CD4-positive, alpha-beta T cell treated with Interferon alpha-2 for 1 hour (primary cell): Measurements from ENCODE around the gene RALA.

Experiments used
- DNase-seq, 2 donors: peaks; one replicate each; pipeline ENCODE4 v3.0.0-alpha.2; 2020 to 2022

RALA gene, protein sequence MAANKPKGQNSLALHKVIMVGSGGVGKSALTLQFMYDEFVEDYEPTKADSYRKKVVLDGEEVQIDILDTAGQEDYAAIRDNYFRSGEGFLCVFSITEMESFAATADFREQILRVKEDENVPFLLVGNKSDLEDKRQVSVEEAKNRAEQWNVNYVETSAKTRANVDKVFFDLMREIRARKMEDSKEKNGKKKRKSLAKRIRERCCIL

DNA sequence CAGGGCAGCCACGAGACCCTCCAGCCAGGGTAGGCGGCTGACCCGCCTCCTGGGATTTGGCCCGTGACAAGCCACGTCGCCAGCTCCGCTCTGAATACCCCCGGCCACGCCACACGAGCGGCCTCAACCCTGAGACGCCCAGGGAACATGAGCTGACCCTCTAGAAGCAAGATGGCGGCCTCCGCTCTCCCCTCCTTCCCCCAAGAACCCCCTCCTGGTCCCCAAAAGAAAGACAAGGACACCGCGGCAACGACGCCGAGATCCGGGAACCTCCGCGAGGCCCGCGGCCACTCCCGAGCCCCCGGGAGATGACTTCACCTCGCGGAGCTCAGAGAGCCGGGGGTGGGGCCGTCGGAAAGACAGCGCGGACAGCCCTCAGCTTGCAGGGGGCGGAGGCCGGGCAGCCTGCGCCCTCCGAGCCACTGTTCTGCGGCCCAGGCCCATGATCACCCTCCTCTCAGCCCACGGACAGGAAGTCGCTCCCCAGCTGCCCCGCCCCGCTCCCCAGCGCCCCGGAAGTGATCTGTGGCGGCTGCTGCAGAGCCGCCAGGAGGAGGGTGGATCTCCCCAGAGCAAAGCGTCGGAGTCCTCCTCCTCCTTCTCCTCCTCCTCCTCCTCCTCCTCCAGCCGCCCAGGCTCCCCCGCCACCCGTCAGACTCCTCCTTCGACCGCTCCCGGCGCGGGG is at the start of gene RALA:
Gene RALA, plus strand, starts transcription at position 526 of the 685 bp plus-strand sequence. CDS start 63,096 bp downstream, outside the sequence.
- DNase-seq: peak; percentile 90 to 91

DNA sequence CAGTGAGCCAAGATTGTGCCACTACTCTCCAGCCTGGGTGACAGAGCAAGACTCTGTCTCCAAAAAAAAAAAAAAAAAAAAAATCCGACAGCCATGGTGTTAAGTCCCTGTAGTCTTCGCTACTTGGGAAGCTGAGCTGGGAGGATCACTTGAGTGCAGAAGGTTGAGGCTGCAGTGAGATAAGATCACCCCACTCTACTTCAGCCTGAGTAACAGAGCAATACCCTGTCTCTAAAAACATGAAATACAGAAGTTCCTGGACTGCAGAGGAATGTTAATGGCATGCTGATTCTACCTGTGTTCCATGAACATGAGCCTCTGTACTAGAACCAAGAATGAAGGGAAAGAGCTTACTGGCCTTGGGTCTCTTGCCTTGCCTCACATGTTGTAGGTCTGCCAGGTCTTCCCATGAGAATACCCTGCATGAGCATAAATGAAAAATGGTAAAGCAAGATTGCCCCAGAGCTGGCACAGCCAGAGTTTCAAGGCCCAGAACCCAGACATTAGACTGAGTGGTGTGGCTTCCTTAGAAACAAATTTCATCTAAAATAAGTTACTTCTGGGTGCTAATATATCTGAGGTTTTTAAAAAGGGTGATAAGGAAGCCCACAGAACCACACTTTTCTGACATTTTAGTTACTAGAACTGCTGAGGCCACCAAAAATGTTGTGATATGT is 48.6 kb upstream of the RALA start:
- DNase-seq: no peak

DNA sequence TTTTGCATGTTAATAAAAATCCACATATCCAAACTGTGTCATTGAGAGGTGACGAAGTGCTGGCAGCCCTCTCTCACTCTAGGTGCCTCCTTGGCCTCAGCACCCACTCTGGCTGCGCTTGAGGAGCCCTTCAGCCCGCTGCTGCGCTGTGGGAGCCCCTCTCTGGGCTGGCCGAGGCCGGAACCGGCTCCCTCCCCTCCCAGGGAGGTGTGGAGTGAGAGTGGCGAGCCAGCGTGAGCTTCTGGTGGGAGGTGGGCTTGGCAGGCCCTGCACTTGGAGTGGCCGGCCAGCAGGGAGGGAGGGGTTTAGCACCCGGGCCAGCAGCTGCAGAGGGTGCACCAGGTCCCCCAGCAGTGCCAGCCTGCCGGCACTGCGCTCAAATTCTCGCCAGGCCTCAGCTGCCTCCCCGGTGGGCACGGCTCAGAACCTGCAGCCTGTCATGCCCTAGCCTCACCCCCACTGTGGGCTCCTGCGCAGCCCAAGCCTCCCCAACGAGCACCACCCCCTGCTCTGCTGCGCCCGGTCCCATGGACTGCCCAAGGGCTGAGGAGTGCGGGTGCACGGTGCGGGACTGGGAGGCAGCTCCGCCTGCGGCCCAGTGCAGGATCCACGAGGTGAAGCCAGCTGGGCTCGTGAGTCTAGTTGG is 46.0 kb upstream of the RALA start:
- DNase-seq: no peak

DNA sequence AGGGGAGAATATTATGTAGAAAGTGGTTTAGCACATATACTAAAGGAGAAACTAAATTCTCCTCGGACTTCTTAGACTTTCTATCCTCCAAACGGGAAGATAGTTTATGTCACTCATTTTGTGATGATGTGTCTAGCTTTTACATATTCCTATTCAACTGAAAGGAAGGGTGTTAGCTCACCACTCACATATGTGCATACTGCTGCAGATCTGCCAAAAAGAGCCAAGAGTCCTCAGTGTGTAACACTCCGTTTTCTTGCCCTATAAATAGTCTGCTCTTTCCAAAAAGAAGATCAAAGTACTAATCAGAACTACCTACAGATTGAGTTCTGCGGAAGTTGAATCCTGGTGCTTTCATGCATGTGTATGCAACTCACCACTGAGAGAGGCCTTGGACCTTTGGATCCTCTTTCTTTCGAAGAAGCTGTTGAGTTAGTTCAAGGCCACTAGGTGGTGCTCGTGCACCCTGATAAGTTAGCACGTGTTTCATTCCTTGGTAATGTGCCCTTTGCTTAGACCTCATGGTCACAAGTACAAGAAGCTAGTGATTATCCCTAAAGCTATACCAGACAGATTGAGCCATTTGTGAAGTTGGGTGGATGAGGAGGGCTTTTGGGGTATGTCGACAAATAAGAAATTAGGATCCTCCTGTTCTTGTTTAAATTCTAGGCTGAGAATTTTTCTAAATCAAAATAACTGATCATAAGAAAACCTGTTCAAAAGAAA is 43.1 kb upstream of the RALA start:
- peak; percentile 80 to 83 for DNase-seq

DNA sequence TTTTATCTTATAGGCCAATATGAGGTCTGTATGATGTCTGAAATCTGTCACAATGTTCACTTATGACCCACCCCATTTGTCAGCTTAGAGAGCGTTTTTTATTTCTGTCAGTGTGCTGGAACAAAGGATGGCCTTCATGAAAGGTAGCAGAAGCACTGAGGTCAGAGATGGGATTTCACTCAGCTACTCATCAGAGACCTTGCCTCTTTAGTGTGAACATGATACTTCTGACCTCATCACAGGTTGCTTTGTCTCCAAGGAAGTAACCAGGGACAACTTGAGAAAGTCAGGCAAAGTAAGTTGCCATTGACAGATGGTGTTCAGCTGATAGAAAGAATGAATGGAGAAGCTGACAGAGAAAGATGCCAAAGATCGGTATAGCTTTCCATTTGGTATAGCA is 40.8 kb upstream of the RALA start:
- no peak for DNase-seq

DNA sequence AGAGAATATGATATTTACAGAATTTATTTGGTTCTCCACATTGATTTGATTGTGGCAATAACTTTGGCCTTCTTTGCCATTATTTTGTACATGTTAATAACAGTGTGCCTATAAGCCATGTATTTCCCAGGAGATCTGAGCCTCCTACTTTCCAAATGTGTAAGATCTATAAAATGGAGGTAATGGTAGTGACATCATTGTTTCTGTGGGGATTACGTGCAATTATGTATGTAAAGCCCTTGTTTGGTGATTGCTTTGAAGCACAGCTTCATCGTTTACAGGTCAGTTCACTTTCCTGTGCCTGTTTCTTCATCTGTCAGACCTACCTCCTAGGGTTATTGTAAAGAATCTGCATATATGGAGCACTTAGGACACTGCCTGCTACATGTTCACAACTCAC is 39.8 kb upstream of the RALA start:
- no peak for DNase-seq

DNA sequence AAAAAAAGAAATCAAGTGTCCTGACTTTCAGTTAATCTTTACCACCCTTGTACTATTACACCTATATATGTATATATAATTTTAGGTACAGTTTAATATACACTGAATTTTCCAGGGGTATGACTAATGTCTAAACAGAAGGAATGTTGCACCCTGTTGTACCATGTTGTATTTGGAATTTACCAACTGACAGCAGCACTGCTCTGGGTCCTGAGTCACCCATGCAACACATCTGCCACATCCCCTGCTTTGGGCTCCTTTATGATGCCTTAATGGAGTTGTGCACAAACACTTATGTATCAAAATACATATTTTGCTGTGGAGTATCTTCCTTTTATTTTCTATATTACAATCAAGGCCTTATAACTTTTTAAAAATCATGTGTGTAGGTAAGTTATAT is 36.0 kb upstream of the RALA start:
- DNase-seq: no peak

DNA sequence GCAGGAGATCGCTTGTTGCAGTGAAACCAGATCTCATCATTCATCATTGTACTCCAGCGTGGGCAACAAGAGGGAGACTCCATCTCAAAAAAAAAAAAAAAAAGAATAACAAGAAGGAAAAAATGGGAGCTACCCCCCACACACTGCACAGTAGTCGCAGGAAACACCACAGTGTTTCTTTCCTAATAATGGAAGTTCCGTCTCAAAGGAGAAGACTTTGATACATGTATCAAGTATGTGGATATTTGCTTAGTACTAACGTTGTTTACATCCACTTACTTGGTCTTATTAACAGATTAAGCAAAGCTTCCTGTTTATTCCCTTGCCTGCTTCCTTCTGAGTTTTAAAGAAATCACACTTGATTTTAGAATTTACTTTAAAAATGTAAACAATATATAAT is 35.0 kb upstream of the RALA start:
- no peak for DNase-seq

DNA sequence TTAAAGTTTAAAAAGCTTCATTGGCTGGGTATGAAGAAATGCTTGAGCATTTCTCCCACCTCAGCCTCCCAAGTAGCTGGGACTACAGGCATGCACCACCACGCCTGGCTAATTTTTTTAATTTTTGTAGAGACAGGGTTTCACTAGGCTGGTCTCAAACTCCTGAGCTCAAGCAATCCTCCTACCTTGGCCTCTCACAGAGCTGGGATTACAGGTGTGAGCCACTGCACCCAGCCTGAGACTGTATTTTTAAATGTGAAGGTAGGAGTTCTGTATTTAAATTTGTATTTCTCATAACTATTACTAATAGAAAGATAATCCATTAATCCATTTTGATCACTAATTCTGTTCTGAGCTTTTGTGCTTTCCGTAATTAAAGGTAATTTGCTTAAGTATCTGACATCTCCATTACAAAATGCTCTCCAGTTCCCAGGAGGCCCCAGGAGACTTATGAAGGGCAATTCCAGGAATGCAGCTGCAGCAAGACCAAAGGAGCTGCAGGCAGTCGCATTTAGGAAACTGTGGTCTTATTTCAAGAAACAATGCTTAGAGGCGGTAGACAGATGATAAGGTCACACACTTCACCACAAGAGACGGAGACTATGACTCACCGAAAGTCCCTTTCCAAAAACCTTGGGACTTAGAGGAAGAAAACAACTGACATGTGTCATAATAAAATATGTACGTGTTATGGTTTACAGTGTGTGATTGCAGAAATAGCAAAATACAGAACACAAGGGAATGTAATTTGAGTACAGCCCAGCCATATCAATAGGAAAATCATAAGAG is 33.9 kb upstream of the RALA start:
- DNase-seq: peak; percentile 71 to 80

DNA sequence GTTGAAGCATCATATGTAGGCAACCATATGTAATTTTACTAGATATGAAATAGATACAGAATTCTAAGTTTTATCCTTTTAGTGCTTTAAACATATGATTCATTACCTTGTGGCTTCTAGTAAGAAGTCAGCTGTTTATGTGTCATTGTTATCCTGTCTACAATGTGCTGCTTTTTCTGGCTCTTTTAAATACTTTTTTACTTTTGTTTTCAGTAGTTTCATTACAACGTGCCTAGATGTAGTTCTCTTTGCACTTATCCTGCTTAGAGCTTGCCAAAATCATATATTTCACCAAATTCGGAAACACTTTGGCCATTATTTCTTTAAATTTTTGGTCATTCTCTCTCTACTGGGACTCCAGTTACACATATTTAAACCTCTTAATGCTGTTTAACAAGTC is 30.8 kb upstream of the RALA start:
- DNase-seq: peak in 1 of 2 donors; percentile 17

DNA sequence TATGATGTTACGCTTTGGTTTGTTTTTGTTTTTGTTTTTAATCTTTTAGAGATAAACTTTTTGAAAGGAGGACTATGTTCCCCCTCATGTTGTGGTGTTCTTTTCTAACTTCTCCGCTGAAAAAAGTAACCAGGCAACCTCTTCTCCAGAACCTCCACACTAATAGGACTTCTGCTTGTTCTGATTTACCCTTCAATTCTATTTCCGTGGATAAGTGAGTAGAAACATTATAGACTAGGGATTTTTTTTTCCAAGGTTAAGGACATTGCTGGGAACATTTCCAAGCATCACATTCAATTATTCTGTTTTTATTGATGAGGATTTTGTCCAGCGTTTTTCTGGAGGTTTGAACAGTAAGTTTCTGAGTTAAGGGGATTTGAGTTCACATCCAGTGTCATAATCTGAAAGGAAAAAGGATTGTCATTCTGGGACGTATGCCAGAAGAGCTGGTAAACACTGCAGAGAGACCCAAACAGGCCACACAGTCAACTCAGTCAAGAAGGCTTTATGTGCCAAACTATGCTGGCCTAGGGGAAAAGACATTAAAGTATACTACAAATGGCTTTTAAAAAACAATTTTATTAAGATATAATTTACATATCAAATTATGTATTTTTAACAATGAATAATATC is 28.3 kb upstream of the RALA start:
- DNase-seq: no peak

DNA sequence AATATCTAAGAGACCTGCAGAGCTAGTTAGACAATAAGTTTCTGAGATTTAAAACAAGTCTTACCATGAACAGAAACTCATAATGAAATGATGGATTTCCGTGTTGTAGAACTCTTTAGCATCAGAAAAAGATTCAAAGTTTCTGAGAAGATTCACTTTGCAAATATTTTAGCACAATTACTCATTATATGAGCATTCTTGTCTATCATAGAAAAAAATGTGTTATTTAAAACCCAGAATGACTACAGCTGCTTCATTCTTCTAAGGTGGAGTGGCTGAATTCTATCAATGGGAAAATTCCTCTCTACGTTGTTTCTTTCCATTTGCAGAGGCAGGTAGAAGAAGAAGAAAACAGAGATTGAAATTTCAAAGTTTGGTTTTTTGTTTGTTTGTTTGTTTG is 21.0 kb upstream of the RALA start:
- no peak for DNase-seq

DNA sequence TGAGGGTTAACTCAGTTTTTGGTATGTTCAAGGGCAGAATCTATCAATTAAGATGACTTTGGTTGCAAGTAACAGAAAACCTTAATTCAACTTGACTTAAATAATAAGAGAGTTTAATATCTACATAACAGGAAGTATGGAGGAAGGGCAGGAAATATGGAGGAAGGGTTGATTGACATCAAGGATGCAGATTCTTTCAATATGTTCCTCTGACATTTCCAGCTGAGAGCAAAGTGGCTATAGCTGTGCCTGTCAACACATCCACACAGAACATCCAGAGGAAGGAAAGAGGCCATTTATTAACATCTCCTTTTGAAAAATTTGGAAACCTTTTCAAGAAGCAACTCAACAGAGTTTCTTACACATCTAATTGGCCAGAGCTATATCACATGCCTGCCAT is 19.4 kb upstream of the RALA start:
- no peak for DNase-seq

DNA sequence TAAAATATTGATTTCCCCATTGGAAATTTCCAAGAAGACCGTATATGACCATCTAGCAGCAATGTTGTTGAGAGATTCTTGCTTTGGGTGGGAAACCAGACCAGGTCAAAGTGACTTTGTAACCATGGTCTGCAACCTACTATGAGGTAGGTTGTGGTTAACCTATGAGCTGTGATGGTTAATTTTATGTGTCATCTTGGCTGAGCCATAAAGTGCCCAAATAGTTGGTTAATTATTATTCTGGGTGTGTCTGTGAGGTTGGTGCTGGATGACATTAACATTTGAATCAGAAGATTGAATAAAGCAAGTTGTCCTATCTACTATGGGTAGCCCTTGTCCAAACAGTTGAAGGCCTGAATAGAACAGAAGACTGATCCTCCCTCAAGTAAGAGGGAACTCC is 18.3 kb upstream of the RALA start:
- no peak for DNase-seq

DNA sequence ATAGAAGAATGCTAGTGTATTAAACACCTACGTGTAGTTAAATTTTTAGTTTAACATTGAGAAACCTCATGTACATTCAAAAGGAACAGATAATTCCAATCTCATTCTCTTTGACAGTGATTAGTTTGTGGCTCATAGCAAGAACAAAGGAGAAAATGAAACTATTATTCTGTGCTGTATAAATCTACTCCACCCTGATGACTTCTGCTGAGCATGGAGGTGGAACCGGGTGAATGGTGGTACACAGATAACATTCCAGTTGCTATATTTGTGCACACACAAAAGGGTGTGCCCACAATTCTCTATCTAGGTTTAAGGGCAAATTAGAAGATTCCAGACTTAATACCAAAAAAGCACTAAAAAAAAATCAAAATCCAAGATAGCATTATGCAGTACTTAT is 17.0 kb upstream of the RALA start:
- no peak for DNase-seq

DNA sequence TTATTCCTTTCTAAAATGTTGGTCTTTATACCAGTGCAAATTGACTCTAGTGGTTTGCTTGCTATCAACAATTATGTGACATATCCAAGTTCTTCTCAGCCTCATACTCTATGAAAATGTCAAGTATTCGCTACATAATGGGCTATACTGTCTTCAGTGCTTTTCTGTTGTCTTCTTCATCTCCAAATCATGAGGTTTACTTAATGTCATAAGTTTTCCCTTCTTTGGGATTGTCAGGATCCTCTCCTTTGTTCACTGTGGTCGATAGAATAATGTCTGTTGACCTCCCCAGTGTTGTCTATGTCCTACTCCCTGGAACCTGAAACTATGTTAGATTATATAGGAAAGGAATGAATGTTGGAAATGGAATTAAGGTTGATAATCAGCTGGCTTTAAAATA is 16.4 kb upstream of the RALA start:
- no peak for DNase-seq

DNA sequence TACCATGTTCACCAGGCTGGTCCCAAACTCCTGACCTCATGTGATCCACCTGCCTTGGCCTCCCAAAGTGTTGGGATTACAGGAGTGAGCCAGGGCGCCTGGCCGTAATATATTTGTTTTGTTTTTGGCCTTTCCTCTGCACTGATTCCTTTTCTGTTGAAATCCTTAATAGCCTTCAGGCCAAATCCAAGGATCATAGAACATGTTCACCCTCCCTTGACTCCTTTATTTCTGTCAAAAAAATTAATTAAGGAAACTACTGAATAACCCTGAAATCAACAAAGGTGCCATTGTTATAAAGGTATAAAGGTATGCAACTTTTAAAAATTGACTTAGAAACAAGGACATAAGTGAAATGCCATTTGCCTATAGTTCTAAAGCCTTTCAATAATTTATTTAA is 15.5 kb upstream of the RALA start:
- no peak for DNase-seq

DNA sequence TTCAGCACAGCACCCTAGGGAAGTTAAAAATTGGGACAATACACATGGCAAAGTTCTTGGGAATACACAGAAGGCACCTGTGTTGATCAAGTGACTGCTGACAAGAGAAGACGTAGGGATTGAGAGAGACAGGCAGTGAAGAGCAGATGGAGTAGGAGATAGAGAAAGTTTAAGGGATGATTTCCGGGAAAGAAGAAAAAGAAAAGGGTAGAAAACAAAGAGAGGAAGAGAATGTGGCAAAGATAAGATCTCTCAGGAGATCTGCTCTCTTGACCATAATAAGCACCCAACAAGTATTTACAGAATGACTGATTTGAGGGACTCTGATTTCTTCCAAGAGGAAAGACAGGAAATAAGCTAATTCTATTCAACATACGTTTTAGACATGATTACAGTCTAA is 15.1 kb upstream of the RALA start:
- DNase-seq: no peak

DNA sequence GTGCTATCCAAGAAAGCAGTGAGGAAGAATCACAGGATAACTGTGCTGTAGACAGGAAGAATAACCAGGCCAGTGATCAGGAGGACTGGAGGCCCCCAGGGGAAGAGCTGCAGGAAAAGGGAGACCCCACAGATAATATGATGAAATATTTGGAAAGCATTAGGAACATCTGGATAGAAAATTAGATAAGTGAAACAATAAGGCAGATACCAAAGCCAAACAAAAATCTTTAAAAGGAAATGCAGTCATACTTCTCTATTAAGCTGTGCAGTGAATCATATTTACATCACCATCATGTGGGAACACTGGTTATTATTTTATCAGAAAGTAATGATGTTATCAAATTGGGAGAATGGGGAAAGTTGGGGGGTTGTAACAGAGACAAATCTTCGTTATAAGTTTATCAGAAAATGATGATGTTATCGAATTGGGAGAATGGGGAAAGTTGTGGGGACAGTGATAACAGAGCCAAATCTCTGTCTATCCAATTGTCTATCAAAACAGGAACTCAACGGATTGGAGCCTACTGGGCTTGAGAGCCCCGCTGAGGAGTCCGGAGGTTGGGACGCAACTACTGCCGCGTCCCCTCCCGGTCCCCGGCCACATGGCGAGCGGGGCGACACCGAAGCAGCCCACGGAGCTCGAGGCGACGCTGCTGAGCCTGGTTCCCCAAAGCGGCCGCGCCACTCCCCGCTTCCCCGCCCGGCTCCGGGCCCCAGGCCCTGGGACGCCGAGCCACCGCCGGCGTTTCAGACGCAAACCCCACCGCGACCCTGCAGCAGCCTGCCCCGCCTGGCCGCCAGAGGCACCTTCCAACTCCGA is 14.0 kb upstream of the RALA start:
- DNase-seq: peak in 1 of 2 donors; percentile 4

DNA sequence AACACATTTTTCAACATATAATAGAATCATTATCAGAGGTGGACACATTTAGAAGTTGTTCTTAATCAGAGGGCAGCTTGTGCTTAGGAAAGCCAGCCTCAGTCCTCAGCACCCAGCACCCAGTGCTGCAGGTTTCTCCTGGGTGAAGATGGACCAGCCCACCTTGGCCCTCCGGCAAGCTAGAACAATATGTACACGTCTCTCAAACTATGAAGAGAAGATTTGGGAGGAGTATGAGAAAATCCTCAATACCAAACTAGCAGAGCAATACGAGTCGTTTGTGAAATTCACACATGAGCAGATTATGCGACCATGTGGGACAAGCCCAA is 13.5 kb upstream of the RALA start:
- DNase-seq: no peak

DNA sequence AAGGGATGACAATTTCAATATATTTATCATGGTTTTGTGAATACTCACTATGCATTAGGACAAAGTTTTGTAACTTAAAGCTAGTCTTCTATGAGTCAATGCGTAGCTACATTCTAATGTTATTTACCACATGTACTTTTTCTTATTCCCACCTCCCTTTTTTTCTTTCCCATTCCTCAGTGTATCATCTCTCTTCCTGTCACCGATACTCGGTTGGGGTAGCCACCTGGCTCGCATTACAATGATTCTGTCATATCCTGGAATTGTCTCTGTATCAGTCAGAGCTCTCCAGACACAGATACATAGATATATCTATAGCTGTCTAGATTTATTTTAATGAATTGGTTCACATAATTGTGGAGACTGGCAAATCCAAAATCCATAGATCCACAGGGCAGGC is 9.8 kb upstream of the RALA start:
- DNase-seq: no peak
